22Rv1 (cell line): Measurements from ENCODE around the gene BTG4.

ENCODE experiments used
- ZFX ChIP-seq: fragments of 450-650 bp; IDR thresholded peaks from 2 replicates; pipeline ENCODE4 v1.6.1; 2017; ENCODE audit warnings: antibody characterized with exemption, borderline replicate concordance
- TF ChIP-seq, protein P1 (sequence below): fragments of 450-650 bp; IDR thresholded peaks from 2 replicates; pipeline ENCODE4 v1.5.1; 2017; ENCODE audit warnings: mild to moderate bottlenecking

DNA sequence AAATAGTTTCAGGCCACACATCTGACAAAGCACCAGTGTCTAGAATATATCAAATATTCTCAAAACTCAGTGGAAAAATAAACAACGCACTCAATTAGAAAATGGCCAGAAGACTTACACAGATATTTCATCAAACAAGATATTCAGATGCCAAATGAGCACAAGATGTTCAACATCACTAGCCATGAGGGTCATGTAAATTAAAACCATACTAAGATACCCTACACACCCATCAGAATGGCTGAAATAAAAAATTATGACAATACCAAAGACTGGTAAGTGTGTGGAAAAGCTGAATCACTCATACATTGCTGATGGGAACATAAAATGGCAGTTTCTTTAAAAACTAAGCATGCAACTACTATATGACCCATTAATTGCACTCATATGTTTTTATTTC lies 21.7 kb downstream of the BTG4 start:
- TF ChIP-seq, protein P1, sequence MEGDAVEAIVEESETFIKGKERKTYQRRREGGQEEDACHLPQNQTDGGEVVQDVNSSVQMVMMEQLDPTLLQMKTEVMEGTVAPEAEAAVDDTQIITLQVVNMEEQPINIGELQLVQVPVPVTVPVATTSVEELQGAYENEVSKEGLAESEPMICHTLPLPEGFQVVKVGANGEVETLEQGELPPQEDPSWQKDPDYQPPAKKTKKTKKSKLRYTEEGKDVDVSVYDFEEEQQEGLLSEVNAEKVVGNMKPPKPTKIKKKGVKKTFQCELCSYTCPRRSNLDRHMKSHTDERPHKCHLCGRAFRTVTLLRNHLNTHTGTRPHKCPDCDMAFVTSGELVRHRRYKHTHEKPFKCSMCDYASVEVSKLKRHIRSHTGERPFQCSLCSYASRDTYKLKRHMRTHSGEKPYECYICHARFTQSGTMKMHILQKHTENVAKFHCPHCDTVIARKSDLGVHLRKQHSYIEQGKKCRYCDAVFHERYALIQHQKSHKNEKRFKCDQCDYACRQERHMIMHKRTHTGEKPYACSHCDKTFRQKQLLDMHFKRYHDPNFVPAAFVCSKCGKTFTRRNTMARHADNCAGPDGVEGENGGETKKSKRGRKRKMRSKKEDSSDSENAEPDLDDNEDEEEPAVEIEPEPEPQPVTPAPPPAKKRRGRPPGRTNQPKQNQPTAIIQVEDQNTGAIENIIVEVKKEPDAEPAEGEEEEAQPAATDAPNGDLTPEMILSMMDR = no peak
- no peak for TF ChIP-seq ZFX
